IMR-90 (cell line): ENCODE data around the gene F13A1. TPM values are rescaled to one million over a fixed set of nuclear protein-coding genes. Genes with fewer than 3 reads are reported as not detected.

Experiments used
- ATAC-seq: fragments of 200-7000 bp; cut with Tn5 transposase; 2 replicates; pipeline ENCODE4 v1.9.1; 2020; ENCODE audit warnings: low read depth, mild to moderate bottlenecking, moderate library complexity
- BruUV-seq: library from RNA; stranded (reverse); fragments of 400-500 nt; replicated peaks from 2 replicates; lab custom pipeline; 2021; lab: Mats Ljungman, UMichigan
- CTCF ChIA-PET: fragments of 300-600 bp; formaldehyde crosslinking; extraction: SDS; loops from one replicate; lab custom pipeline; 2021; ENCODE audit warnings: antibody characterized with exemption; lab: Yijun Ruan, JAX
- POLR2A ChIA-PET: fragments of 300-600 bp; sonication (Branson Sonifier 250); formaldehyde crosslinking; loops from one replicate; lab custom pipeline; 2022; ENCODE audit warnings: antibody characterized with exemption; ENCODE audit not compliant: unreplicated experiment; lab: Charles Lee
- DNase-seq: peaks from one replicate; pipeline ENCODE4 v3.0.0; 2013
- H2AFZ ChIP-seq: replicated peaks from 2 replicates; pipeline ENCODE3; 2013; ENCODE audit warnings: low read length, mild to moderate bottlenecking; ENCODE audit not compliant: poor library complexity
- H2AK5ac ChIP-seq: 2 replicates; pipeline ENCODE4 v1.6.1; 2013; ENCODE audit warnings: low read depth, low read length, inconsistent platforms
- H2AK9ac ChIP-seq: replicated peaks from 2 replicates; pipeline ENCODE3; 2013; ENCODE audit warnings: mild to moderate bottlenecking, low read depth, low read length, moderate library complexity; ENCODE audit not compliant: poor library complexity
- H2BK120ac ChIP-seq: 2 replicates; pipeline ENCODE4 v1.6.1; 2013; ENCODE audit warnings: low read depth, low read length, inconsistent platforms
- H2BK15ac ChIP-seq: 3 replicates; pipeline ENCODE4 v1.6.1; 2013; ENCODE audit warnings: low read depth, low read length, inconsistent platforms
- H2BK20ac ChIP-seq: 2 replicates; pipeline ENCODE4 v1.6.1; 2013; ENCODE audit warnings: low read depth, mild to moderate bottlenecking, inconsistent platforms, low read length, moderate library complexity
- H2BK5ac ChIP-seq: 2 replicates; pipeline ENCODE4 v1.6.1; 2013; ENCODE audit warnings: mild to moderate bottlenecking, low read depth, low read length, inconsistent platforms; ENCODE audit not compliant: poor library complexity, severe bottlenecking
- H3K14ac ChIP-seq: replicated peaks from 2 replicates; pipeline ENCODE4 v1.6.1; 2013; ENCODE audit warnings: low read depth, low read length, inconsistent platforms
- H3K18ac ChIP-seq: 2 replicates; pipeline ENCODE4 v1.6.1; 2013; ENCODE audit warnings: low read depth, low read length, control low read depth
- H3K23ac ChIP-seq: 2 replicates; pipeline ENCODE4 v1.6.1; 2013; ENCODE audit warnings: low read depth, low read length, inconsistent platforms
- H3K27ac ChIP-seq: 2 replicates; pipeline ENCODE4 v1.5.1; 2013; ENCODE audit warnings: mild to moderate bottlenecking, control low read depth, low read length; ENCODE audit not compliant: insufficient read depth
- H3K27me3 ChIP-seq: 2 replicates; pipeline ENCODE4 v1.6.1; 2013; ENCODE audit warnings: low read length; ENCODE audit not compliant: control insufficient read depth, insufficient read depth
- H3K36me3 ChIP-seq: 2 replicates; pipeline ENCODE4 v1.6.1; 2013; ENCODE audit warnings: low read length, mixed read lengths; ENCODE audit not compliant: control insufficient read depth, insufficient read depth
- H3K4ac ChIP-seq: 2 replicates; pipeline ENCODE4 v1.6.1; 2013; ENCODE audit warnings: low read depth, low read length, inconsistent platforms
- H3K4me1 ChIP-seq: 2 replicates; pipeline ENCODE4 v1.6.1; 2013; ENCODE audit warnings: low read length, mixed read lengths; ENCODE audit not compliant: control insufficient read depth, insufficient read depth
- H3K4me2 ChIP-seq: 2 replicates; pipeline ENCODE4 v1.6.1; 2013; ENCODE audit warnings: low read depth, mild to moderate bottlenecking, control low read depth, low read length, moderate library complexity
- H3K4me3 ChIP-seq: 2 replicates; pipeline ENCODE4 v1.5.1; 2013; ENCODE audit warnings: low read depth, mild to moderate bottlenecking, control low read depth, low read length, moderate library complexity; ENCODE audit not compliant: insufficient read depth
- H3K56ac ChIP-seq: 2 replicates; pipeline ENCODE4 v1.6.1; 2013; ENCODE audit warnings: low read length, inconsistent platforms; ENCODE audit not compliant: insufficient read depth; ENCODE audit errors: extremely low read depth
- H3K79me1 ChIP-seq, 2 experiments: 2 replicates each; pipeline ENCODE4 v1.6.1; 2013; ENCODE audit warnings: low read length in 2 of 2, inconsistent platforms in 1 of 2, low read depth in 1 of 2
- H3K9ac ChIP-seq: 2 replicates; pipeline ENCODE4 v1.6.1; 2013; ENCODE audit warnings: low read depth, low read length, control low read depth
- H3K9me1 ChIP-seq: 2 replicates; pipeline ENCODE4 v1.6.1; 2013; ENCODE audit warnings: low read length, inconsistent platforms; ENCODE audit not compliant: insufficient read depth
- H3K9me3 ChIP-seq: 2 replicates; pipeline ENCODE4 v1.6.1; 2013; ENCODE audit warnings: low read length; ENCODE audit not compliant: control insufficient read depth, insufficient read depth
- H4K20me1 ChIP-seq: 2 replicates; pipeline ENCODE4 v1.6.1; 2013; ENCODE audit warnings: low read length, inconsistent platforms; ENCODE audit not compliant: insufficient read depth
- H4K5ac ChIP-seq: 2 replicates; pipeline ENCODE4 v1.6.1; 2013; ENCODE audit warnings: mild to moderate bottlenecking, low read depth, low read length, control low read depth
- H4K8ac ChIP-seq, 2 experiments: 2 replicates each; pipeline ENCODE4 v1.6.1; 2013; ENCODE audit warnings: low read depth in 2 of 2, low read length in 2 of 2, control low read depth in 1 of 2, inconsistent platforms in 1 of 2
- H4K91ac ChIP-seq: 2 replicates; pipeline ENCODE4 v1.6.1; 2013; ENCODE audit warnings: low read depth, low read length, inconsistent platforms; ENCODE audit not compliant: insufficient read depth
- CEBPB ChIP-seq: IDR thresholded peaks from 2 replicates; pipeline ENCODE4 v1.6.1; 2012; ENCODE audit warnings: low read depth, low read length, improper control_type of control experiment
- CHD1 ChIP-seq: IDR thresholded peaks from 2 replicates; pipeline ENCODE4 v1.6.1; 2012; ENCODE audit warnings: low read depth, low read length, improper control_type of control experiment
- CTCF ChIP-seq: conservative IDR thresholded peaks from 2 replicates; pipeline ENCODE4 v1.5.1; 2012; ENCODE audit warnings: mild to moderate bottlenecking, low read depth, low read length, improper control_type of control experiment
- ELK1 ChIP-seq: fragments of 150-350 bp; IDR thresholded peaks from 2 replicates; pipeline ENCODE4 v1.6.1; 2016; ENCODE audit warnings: low read depth, mild to moderate bottlenecking, low read length, moderate library complexity, borderline replicate concordance
- FOS ChIP-seq: fragments of 150-350 bp; IDR thresholded peaks from 2 replicates; pipeline ENCODE4 v1.6.1; 2016; ENCODE audit warnings: low read depth, low read length
- MAFK ChIP-seq: IDR thresholded peaks from 2 replicates; pipeline ENCODE4 v1.6.1; 2012; ENCODE audit warnings: low read depth, low read length, improper control_type of control experiment
- MAZ ChIP-seq: IDR thresholded peaks from 2 replicates; pipeline ENCODE4 v1.6.1; 2012; ENCODE audit warnings: low read depth, mild to moderate bottlenecking, low read length, improper control_type of control experiment, moderate library complexity, borderline replicate concordance
- MXI1 ChIP-seq: IDR thresholded peaks from 2 replicates; pipeline ENCODE4 v1.6.1; 2012; ENCODE audit warnings: low read depth, mild to moderate bottlenecking, low read length, moderate library complexity, borderline replicate concordance
- NFE2L2 ChIP-seq: fragments of 150-350 bp; IDR thresholded peaks from 2 replicates; pipeline ENCODE4 v1.6.1; 2016; ENCODE audit warnings: low read depth, mild to moderate bottlenecking, low read length
- POLR2A ChIP-seq: IDR thresholded peaks from 2 replicates; pipeline ENCODE4 v1.6.1; 2012; ENCODE audit warnings: mild to moderate bottlenecking, low read depth, low read length
- RAD21 ChIP-seq: IDR thresholded peaks from 2 replicates; pipeline ENCODE4 v1.6.1; 2012; ENCODE audit warnings: low read length, improper control_type of control experiment
- RCOR1 ChIP-seq: IDR thresholded peaks from 2 replicates; pipeline ENCODE4 v1.6.1; 2012; ENCODE audit warnings: mild to moderate bottlenecking, low read length, improper control_type of control experiment; ENCODE audit not compliant: insufficient replicate concordance
- RFX5 ChIP-seq: IDR thresholded peaks from 2 replicates; pipeline ENCODE4 v1.8.0; 2012; ENCODE audit warnings: low read depth, mild to moderate bottlenecking, low read length, moderate library complexity
- USF2 ChIP-seq: fragments of 150-350 bp; IDR thresholded peaks from 2 replicates; pipeline ENCODE4 v1.6.1; 2017; ENCODE audit warnings: mild to moderate bottlenecking, antibody characterized with exemption, low read length, low read depth
- WGBS, 2 experiments: methylation state at CpG; one replicate each; pipeline versions ENCODE4 v1.1.5 to v1.1.7; 2013; ENCODE audit warnings: missing lambda C conversion rate in 2 of 2; ENCODE audit not compliant: insufficient read length in 1 of 2; ENCODE audit errors: extremely low coverage in 2 of 2; 5-methylcytosine and 5-hydroxymethylcytosine counted together
- dilution Hi-C: fragments of 300-500 bp; cut with HindIII; formaldehyde crosslinking; loops from one replicate; pipeline ENCODE4 v1.14.3; 2018; ENCODE audit warnings: low sequenced_read_pairs; ENCODE audit not compliant: unreplicated experiment
- in situ Hi-C: fragments of 300-500 bp; cut with MboI; formaldehyde crosslinking; loops from 3 replicates; pipeline ENCODE4 v1.14.3; 2019; ENCODE audit warnings: low sequenced_read_pairs, inconsistent platforms, mixed read lengths
- intact Hi-C: fragments of 100-400 bp; cut with micrococcal nuclease; formaldehyde crosslinking; loops from 2 replicates; pipeline ENCODE4 v1.10.0; 2022
- polyA plus RNA-seq, 3 experiments: library from polyadenylated mRNA; depleted of rRNA; stranded (reverse); fragments of >200 nt; gene quantifications; 2 replicates each; pipeline ENCODE4 v1.2.3, GENCODE V29; 2012; ENCODE audit warnings: low replicate concordance in 1 of 3
- total RNA-seq: library from RNA; depleted of rRNA; stranded (reverse); fragments of >200 nt; gene quantifications from 2 replicates; pipeline ENCODE4 v1.2.3, GENCODE V29; 2012

The F13A1 gene
- total and polyA plus RNA-seq, 2 of the 4 experiments (the other 2 are of a cell fraction), result not detected

- no peaks in the 10 kb centered on the region for H3K27me3 ChIP-seq
- no peak overlapping the region for H4K91ac ChIP-seq
- DNase-seq (no peak), ATAC-seq (no peak)
- H3K9ac ChIP-seq, result no peak overlapping the region
- H3K4me1 ChIP-seq, result no peaks in the 10 kb centered on the region
- no peak overlapping the region for H3K18ac ChIP-seq
- H2BK120ac ChIP-seq, result no peak overlapping the region
- H2BK20ac ChIP-seq, result no peak overlapping the region
- H3K27ac ChIP-seq, result no peak overlapping the region
- no peak overlapping the region for H3K23ac ChIP-seq
- WGBS, 2 experiments, result 67% methylated on average over 1 of the region's 1 CpG; no CpG with 5 or more reads in 1 of the 2 experiments
- H3K36me3 ChIP-seq, result no peaks in the 10 kb centered on the region
- no peak overlapping the region for H2AK9ac ChIP-seq
- no peaks in the 10 kb centered on the region for H3K79me1 ChIP-seq
- BruUV-seq, result no TSS peak
- no peak overlapping the region for H4K5ac ChIP-seq
- in situ Hi-C loops (no loop called here), intact Hi-C loops (no loop called here), dilution Hi-C loops (no loop called here)
- no peaks in the 10 kb centered on the region for H3K9me1 ChIP-seq
- H3K4me3 ChIP-seq, result no peak overlapping the region
- CTCF ChIA-PET, result no interaction called here
- no peaks in the 10 kb centered on the region for H4K20me1 ChIP-seq
- no peak overlapping the region for H2BK5ac ChIP-seq
- TF ChIP-seq CHD1 (no peak), NFE2L2 (no peak), RAD21 (no peak), RFX5 (no peak), ELK1 (no peak), MAFK (no peak), FOS (no peak), USF2 (no peak), RCOR1 (no peak), CTCF (no peak), POLR2A (no peak), MXI1 (no peak), CEBPB (no peak), MAZ (no peak)
- H3K14ac ChIP-seq, result no peak overlapping the region
- no peak overlapping the region for H3K4me2 ChIP-seq
- POLR2A ChIA-PET, result no interaction called here
- no peak overlapping the region for H2AK5ac ChIP-seq
- H2AFZ ChIP-seq, result no peak overlapping the region
- H2BK15ac ChIP-seq, result no peak overlapping the region
- H3K9me3 ChIP-seq, result peaks cover 33% of the 10 kb centered on the region
- no peak overlapping the region for H4K8ac ChIP-seq
- H3K56ac ChIP-seq, result no peak overlapping the region
- H3K4ac ChIP-seq, result no peak overlapping the region
These were observed 125.4 kb downstream of the F13A1 start for GRCh38 chr6:6195080-6195479.
